Dermis microvascular lymphatic vessel endothelial cell (primary cell): ENCODE data around the gene NAMPT. TPM values are rescaled to one million over a fixed set of nuclear protein-coding genes. Genes with fewer than 3 reads are reported as not detected.
"Not testable (repeated sequence)": the region's sequence is repeated elsewhere in the genome, so short reads cannot be mapped to it uniquely, and the experiment has no call there.

Experiments
- DNase-seq, 2 donors: peaks; one replicate each; pipeline versions ENCODE4 v3.0.0 to v3.0.0-alpha.2; 2010; ENCODE audit warnings: low read depth in 2 of 2
- total RNA-seq: library from RNA; depleted of rRNA; stranded (reverse); fragments of >200 nt; gene quantifications from 2 replicates; pipeline ENCODE4 v1.2.1, GENCODE V29; 2014

NAMPT gene
- 185 and 305 TPM in 2 replicates for total RNA-seq

DNA sequence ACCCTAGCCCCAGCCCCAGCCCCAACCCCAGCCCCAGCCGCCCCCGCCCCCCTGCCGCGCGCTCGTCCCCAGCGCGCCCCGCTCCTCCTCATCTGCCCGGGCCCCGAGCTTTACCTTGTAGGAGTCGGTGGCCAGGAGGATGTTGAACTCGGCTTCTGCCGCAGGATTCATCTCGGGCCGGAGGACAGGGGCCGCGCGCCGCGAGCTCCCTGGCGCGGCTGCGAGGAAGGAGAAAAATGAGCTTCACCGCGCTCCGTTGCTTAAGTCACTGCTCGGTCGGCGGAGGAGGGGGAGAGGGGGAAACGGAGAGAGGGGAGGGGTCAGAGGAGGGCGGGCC, at the start of gene NAMPT:
NAMPT (minus strand) TSS at position 270 of the 337 bp plus-strand sequence; CDS start at position 171, 99 bp downstream.
- DNase-seq = no peak

DNA sequence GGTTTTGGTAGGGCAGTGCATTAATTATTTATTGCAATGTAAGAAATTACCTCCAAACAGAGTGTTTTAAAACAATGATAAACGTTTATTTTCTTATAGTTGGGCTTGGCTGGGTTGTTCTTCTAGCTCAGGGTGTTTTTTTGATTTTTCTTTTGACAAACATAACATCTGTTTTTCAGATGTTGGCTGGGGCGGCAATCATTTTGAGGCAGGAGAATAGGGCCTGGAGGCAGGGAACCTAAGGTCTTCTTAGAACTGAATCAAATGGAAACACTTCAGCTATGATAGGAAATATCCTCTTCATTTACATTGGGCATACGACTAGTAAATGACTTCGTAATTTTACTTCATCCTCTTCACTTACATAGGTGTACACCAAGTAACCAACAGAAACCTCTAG, 47.4 kb upstream of the NAMPT start:
- no peak for DNase-seq

DNA sequence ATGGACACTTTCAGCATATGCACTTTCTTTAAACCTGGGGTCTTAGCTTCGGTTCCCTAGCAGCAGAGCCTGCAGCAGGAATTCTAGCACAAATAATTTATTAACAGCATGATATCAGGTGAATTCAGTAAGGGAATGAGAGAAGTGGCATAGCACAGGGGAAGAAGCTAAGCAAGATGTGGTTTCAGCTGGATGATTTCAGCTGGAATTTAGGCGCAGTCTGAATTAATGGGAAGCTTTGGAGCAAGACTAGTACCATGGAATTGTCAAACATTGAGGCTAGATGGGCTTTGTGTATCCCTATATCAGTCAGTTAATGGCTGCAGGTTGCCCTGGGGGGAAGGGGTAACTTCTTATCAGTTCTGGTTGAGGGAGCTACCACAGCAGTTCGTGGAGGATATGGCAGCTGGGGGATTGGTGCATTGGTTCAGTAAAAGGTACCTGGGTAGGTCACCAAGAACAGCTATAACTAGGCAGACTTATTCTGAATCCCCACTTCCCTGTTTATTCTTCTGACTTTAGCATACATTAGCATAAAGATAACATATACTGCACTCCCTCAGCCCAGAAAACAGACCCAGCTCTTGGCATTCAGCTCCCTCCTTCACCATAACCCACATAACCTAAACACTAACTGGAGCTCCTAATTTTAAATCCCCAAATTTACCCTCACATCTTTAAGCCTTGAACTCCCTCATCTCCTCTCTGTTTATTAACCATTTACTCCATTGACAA, 46.8 kb upstream of the NAMPT start:
- DNase-seq = no peak

DNA sequence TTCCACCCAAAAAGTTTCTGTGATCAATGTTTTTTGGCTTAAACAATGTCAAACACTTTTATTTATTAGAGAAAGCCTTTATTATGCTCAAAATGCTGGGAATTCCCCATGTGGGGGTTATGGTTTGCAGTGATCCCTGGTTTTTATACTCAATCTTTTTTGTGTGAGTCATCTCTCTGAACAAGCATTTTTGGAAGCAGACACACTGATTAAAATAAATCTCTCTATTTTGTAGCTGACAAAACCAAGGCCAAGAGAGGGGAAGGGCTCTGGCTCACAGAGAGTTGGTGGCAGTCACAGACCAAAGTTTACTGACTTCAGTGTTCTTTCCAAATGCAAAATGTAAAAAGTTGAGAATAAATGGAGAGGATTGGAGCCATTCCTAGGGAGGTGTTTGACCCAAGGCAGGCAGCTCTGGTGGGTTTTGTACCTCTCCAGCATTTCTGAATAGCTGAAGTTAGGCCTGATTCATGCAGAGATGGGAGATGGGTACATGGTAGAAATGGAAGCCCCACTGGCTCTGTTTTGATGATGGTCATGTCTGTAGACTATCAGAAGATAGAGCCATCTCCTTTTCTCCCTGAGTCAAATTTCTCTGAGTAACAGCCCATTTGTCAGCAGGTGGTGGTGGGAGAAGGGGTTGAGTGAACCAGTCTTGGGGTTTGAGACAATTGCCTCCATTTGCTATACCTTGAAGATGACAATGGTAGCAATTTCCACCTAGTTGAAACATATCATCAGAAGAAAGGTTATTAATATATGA, 45.4 kb upstream of the NAMPT start:
- DNase-seq = peak in 1 of 2 donors; percentile 49

DNA sequence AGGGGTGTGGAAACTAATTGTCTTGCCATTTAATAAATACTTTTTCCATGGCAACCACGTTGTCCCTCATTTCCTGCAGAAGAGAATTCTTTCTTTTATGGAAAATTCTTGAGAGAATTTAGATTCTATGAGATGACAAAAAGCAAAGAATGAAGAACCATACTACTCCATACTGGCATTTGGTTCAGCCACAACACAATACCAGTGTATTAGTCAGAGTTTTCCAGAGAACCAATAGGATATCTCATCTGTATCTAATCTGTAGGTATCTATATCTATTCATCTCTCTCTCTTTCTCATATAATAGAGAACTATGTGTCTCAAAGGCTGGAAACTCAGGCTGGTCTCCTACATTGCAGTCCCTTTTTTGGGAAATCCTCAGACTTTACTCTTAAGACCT, 44.6 kb upstream of the NAMPT start:
- DNase-seq = no peak

DNA sequence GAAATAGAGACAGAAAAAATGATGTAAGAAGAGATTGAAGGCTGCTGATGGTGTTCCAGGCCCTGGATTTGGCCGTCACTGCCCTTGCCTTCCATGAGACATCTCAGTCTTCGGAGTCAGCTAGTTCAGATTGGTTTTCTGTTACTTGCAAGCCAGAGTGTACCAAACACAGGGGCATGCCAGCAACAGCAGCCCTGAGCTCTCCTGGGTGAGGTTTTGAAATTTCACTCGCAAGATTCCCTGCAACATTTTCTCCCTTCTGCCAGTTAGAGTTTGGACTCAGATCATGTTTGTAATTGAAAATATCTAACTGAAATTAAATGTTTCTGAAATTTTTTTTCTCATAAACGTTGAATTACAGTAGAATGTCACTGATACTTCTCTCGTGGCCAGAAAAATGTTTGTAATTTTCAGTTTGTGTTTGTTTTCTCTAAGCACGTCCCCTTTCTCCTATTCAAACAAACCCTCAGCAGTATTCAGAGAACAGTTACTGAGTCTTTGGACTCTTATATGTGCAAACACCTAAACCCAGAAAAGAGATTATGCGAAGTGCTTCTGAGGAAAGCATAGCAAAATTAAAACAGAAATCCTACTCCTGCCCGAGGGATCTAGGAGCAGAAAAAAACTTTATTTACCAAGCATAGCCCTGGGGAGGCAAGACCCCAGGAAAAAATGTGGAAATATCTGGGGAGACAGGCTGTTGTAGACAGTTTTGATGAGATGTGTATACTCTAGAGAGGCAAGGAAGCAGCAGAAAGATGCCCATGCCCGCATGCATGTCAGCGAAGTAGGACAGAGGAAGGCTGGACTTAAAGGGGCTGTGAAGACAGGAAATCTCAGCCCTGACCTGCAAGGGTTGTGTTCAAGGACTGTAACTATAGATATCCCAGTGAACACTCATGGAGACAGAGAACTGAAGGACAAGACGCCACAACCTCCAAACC, 43.0 kb upstream of the NAMPT start:
- no peak for DNase-seq

DNA sequence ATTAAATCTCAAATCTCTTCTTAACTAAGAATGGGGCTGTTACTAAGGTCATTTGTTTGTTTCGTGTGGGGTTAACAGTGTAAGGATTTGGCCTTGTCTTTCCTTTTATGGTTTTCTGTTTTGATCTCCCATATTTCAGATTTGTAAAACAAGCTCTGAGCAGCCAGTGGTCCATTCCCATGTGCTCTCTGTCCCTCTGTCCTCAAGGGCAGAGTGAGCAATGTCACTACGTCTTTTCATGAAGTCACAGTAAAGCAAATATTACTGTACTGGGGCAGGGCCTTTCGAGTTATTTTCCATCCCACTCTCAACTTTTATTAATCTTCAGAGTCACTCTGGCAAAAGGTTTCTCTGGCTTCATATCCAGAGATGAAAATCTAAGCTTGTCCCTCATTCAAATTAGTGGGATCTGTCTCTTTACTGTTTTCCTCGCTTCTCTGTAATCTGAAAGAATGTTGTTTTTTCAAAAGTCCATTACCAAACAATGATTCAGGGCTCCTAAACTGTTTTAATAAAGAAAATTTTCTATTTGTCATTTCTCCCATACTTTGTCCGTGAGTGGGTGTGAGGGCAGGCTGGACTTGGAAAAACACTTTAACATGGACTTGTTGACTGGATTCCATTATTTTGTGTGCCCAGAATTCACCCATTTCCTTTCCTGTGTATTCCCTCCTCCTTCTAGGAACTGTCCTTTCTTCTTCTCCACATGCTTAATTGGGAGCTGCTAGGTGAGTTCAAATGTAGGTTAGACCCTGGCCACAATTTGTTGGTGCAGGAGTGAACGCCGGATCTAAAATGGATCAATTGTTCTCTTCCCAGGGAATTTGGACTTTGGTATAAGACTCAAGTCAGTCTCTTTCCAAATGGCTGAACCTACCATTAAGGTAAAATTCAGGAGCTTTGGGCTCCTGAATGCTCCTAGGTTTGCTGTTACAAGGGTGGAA, 42.1 kb upstream of the NAMPT start:
- no peak for DNase-seq

DNA sequence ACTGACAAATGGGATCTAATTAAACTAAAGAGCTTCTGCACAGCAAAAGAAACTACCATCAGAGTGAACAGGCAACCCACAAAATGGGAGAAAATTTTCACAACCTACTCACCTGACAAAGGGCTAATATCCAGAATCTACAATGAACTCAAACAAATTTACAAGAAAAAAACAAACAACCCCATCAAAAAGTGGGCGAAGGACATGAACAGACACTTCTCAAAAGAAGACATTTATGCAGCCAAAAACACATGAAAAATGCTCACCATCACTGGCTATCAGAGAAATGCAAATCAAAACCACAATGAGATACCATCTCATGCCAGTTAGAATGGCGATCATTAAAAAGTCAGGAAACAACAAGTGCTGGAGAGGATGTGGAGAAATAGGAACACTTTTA, 39.7 kb upstream of the NAMPT start:
- DNase-seq = not testable (repeated sequence)

DNA sequence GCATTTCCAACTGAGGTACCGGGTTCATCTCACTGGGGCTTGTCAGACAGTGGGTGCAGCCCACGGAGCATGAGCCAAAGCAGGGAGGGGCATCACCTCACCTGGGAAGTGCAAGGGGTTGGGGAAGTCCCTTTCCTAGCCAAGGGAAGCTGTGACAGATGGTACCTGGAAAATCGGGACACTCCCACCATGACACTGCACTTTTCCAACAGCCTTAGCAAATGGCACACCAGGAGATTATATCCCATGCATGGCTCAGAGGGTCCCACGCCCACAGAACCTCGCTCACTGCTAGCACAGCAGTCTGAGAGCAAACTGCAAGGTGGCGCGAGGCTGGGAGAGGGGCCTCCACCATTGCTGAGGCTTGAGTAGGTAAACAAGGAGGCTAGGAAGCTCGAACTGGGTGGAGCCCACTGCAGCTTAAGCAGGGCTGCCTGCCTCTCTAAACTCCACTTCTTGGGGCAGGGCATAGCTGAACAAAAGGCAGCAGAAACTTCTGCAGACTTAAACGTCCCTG, 35.5 kb upstream of the NAMPT start:
- DNase-seq = not testable (repeated sequence)

DNA sequence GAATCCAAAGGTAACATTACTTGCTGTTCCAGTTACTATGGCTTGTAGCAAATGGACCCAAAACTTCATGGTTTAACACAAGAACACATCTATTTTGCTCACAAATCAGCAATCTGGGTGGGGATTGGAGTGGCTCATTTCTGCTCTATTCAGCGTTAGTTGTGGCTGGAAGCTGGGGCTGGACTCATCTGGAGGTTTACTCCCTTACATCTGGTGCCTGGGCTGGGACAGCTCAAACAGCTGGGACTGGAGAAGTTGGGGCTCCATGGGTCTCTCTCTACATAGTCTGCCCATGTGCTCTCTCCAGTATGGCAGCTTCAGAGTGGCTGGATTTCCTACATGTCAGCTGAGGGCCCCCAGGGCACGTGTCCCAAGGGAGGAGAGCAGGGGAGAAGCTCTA, 33.7 kb upstream of the NAMPT start:
- DNase-seq = no peak

DNA sequence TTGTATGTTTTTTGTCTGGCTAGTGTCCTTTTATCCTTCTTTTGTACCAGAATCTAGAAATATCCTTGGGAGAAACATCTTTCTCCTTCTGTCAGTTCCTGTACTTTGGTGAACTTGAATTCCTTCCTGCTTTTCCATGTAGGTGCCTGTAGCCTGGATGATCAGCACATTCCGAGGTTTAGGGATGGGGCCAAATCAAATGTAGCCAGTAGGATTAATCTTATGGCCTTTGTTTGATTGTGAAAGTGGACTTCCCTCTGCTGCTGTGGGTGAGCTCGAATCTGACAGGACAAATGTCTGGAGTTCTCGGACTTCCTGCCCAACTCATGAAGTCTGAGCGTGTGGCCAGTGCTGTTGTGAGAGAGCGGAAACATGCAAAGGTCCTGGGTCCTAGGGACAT, 33.2 kb upstream of the NAMPT start:
- DNase-seq = no peak

DNA sequence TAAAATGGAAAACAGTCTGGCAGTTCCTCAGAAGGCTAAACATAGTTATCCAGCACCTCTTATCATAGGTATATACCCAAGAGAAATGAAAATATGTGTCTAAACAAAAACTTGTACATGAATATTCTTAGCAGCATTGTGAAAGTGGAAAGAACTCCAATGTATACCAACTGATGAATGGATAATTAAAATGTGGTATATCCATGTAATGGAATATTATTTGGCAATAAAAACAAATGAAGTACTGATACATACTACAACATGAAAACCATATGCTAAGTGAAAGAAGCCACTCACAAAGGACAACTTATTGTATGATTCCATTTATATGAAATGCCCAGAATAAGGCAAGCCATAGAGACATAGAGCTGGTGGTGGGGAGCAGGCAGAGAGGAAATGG, 32.2 kb upstream of the NAMPT start:
- no peak for DNase-seq

DNA sequence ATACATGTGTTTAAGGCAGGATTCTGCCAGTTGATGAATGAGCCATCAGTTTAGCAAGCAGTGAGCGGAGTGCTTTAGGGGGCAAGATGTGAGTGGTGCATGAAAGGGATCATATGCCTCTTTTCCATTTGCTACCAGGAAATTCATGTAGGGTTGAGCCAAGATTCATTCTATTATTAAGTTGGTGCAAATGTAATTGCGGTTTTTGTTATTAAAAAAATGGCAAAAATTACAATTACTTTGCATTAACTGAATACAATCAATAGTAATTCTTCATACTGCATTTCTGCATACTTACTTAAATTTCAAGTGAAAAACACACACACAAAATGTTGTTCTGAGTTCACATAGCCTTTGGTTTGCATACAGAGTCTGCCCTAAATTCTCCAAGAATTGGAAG, 30.1 kb upstream of the NAMPT start:
- no peak for DNase-seq

DNA sequence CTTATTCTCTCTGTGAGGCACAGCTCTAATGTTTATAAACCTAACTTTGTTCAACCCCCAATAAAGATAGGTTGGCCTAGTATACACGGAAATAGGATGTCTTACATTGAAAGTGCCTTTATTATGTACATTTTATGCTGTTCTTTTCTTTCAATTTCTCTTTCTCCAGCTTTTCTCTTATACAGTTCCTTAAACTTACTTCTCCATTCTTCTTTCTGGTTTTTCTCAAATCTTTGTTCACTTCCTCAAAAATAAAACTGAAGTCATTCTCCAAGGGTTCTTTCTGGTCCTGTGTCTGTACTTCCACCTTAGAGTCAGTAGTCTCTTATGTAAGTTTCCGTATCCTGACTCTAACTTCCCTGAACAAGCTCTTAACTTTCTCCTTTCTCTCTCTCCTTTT, 29.2 kb upstream of the NAMPT start:
- DNase-seq = no peak

DNA sequence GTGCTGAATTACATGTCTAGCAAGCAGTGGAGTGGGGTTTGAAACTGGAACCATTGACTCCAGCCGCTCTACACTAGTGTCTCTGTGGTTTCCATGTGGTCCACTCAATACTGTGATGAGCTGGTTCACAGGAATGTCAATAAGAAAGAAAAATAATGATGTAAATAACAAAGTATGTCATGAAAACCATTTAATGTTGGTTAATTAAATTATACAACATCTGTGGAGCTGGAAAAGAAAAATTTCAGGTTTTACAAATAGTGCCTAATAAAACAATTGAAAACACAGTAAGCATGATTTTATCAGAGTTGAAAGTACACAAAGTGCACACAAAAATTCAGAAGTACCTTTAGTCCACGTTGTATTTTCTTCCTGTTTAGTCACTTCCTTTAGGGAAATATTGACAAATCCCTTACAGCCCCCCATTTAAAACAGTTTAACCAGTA, 28.7 kb upstream of the NAMPT start:
- peak in 1 of 2 donors; percentile 25 for DNase-seq

DNA sequence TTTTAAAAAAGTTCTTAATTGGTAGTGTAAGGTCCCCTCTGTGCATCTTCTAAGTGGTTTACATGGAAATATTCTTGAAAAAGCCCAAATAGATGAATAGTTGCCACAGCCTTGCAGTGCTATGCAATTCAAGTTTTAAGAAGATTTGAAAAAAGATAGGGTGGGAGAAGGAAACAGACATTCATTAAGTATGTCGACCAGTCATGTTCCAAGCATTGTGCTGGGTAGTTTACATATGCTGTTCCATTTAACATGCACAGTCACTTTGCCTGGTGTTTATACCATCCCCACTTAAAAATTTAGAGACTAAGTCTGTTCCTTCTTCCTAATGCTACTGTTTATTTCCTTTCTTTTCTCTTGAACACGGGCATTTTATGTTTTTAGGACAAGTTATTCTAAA, 28.1 kb upstream of the NAMPT start:
- no peak for DNase-seq

DNA sequence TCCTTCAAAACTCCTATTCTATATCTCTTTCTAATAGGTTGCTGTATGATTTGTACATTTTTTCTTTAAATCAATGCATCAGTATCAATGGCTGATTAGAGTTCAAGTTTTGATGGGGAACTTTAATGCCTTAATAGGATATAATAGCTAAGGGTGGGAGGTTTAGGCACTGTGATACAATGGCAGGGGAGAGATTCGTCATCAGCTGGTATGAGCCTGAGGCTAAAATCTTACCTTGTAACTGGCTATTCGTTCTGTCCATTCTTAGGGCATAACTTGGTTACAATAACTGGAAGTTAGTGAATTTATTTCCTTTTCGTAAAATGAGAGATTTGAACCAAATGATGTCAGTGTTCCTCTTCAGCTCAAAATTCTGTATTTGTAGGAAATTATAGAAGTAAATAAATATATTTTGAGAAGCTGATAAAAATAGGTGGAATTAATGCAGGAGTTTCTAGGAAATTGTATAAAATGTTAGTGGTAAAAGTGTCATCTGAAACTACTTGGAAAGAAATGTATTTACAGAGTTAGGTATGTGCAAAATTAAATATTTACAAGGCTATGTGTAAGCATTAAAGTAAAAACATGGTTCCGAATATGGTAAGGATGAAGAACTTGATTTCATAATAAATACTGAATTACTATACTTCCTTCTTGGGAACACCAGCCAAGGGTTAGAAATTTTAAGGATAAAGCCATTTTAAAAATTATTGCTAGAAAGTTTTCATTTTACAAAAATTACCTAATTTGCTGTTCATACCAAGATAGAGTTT, 27.5 kb upstream of the NAMPT start:
- DNase-seq = no peak

DNA sequence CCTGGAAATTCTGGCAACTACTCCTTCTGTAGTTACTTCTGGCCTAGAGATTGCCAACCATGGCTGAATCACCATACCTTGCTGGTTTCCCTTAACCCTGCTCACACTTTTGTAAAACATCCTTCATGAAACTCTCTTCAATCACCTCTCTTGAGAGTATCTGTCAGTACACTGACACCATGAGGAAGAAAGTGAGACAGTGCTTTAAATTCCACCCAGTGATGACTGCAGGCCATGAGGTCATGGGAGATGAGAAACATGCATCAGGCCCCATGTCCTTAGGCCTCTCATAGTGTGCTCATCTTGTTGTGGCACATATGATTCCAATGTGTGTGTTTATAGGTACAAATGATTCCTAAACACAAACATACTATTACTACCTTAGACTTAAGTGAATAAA, 24.6 kb upstream of the NAMPT start:
- no peak for DNase-seq

DNA sequence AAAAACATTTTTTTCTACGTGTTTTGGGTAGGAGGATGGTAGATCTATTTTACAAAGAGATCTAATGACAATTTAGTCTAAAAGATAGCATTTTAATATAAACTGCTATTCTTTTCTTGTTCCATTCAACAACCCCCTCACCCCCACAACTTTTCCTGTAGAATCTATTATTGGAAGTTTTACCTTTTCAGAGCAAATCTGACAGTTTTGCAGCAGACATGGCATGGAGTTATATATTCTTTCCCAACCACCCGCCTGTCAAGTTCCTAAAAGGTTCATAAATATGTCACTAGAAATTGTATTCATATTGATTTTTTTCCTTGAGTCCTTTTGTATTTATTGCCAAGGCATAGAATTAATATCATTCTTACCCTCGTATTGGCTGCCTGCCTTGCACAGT, 21.5 kb upstream of the NAMPT start:
- DNase-seq = no peak

DNA sequence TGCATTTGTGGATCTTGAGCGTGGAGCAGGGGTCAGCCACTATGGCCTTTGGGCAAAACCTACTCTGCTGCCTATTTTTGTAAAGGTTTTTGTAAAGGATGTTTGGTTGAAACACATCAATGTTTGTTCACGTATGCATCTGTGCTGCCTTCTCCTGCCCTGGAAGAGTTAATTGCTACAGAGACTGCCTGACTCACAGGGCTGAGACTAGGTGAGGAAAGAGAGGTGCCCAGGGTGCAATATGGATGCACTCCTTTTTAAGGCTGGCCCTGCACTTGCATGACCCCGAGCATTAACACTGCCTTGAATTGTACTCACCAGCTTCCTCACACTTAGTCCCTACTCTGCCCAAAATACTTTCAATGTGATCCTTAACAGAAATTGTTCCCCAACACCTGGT, 20.9 kb upstream of the NAMPT start:
- no peak for DNase-seq
